Thoracic aorta endothelial cell (primary cell): Measurements from ENCODE around the gene SLC25A19. TPM values are rescaled to one million over a fixed set of nuclear protein-coding genes. Genes with fewer than 3 reads are reported as not detected.

Experiments used
- total RNA-seq: library from RNA; depleted of rRNA; stranded (reverse); fragments of >200 nt; gene quantifications from 2 replicates; pipeline ENCODE4 v1.2.3, GENCODE V29; 2012

The SLC25A19 gene
- 13.4 and 14.0 TPM in 2 replicates for total RNA-seq

GRCh38 chr17:75289115-75289831 lies at the start of gene SLC25A19:
TSS of gene SLC25A19 (minus strand) at chr17:75289433. CDS start at chr17:75286764, 2,669 bp downstream.

GRCh38 chr17:75270966-75271232 lies 18.3 kb downstream of the SLC25A19 start, which contains the start of gene MIF4GD:
TSS of gene MIF4GD (minus strand) at chr17:75271231. CDS start at chr17:75270195, 1,036 bp downstream.

GRCh38 chr17:75261336-75262111 lies 27.7 kb downstream of the SLC25A19 start, which contains the start of the genes GGA3 and MRPS7:
TSS of gene GGA3 (minus strand) at chr17:75261606. CDS start at chr17:75261587, 19 bp downstream.
TSS of gene MRPS7 (plus strand) at chr17:75261879. CDS start at chr17:75261901, 22 bp downstream.

Other genes starting within 250 kb of the SLC25A19 start
- 270 and 332 TPM in 2 replicates for gene ATP5PD, start 242.5 kb downstream of the SLC25A19 start, total RNA-seq
- gene KCTD2, start 242.2 kb downstream of the SLC25A19 start, total RNA-seq: 16.6 and 17.2 TPM in 2 replicates
- gene SLC16A5, start 201.5 kb downstream of the SLC25A19 start, total RNA-seq: 4.7 and 11.6 TPM in 2 replicates
- gene ARMC7, start 179.5 kb downstream of the SLC25A19 start, total RNA-seq: 4.5 TPM in 2 replicates
- gene NT5C, start 157.7 kb downstream of the SLC25A19 start, total RNA-seq: 11.7 and 13.0 TPM in 2 replicates
- 321 and 330 TPM in 2 replicates for gene JPT1, start 134.9 kb downstream of the SLC25A19 start, total RNA-seq
- 106 and 124 TPM in 2 replicates for gene SUMO2, start 106.5 kb downstream of the SLC25A19 start, total RNA-seq
- gene NUP85, start 83.8 kb downstream of the SLC25A19 start, total RNA-seq: 54.8 and 62.4 TPM in 2 replicates
- gene GGA3, start 27.8 kb downstream of the SLC25A19 start, total RNA-seq: 15.3 and 18.8 TPM in 2 replicates
- gene MRPS7, start 27.6 kb downstream of the SLC25A19 start, total RNA-seq: 61.2 and 82.3 TPM in 2 replicates
- 9.4 and 10.9 TPM in 2 replicates for gene MIF4GD, start 18.2 kb downstream of the SLC25A19 start, total RNA-seq
- 93.6 and 104 TPM in 2 replicates for gene GRB2, start 116.2 kb upstream of the SLC25A19 start, total RNA-seq
- gene TMEM94, start 167.2 kb upstream of the SLC25A19 start, total RNA-seq: 34.3 and 46.4 TPM in 2 replicates
- gene CASKIN2, start 226.1 kb upstream of the SLC25A19 start, total RNA-seq: 11.8 and 14.9 TPM in 2 replicates
- gene TSEN54, start 227.1 kb upstream of the SLC25A19 start, total RNA-seq: 10.1 and 14.7 TPM in 2 replicates
- 4.0 and 4.5 TPM in 2 replicates for gene LLGL2, start 236.3 kb upstream of the SLC25A19 start, total RNA-seq